Duodenal mucosa (tissue), 2 donors: ENCODE measurements around the gene NUP133.
"Not testable (repeated sequence)": the region's sequence is repeated elsewhere in the genome, so short reads cannot be mapped to it uniquely, and the experiment has no call there.

Experiments
- H3K27ac ChIP-seq: one replicate; pipeline ENCODE4 v1.7.0; 2013; ENCODE audit warnings: low read depth, low read length
- H3K27me3 ChIP-seq, 2 donors: one replicate each; pipeline ENCODE4 v1.7.0; 2013; ENCODE audit warnings: low read length in 2 of 2, control low read depth in 1 of 2; ENCODE audit not compliant: insufficient read depth in 2 of 2, control insufficient read depth in 1 of 2
- H3K36me3 ChIP-seq, 2 donors: one replicate each; pipeline ENCODE4 v1.7.0; 2013; ENCODE audit warnings: low read length in 2 of 2, control low read depth in 1 of 2; ENCODE audit not compliant: insufficient read depth in 2 of 2, control insufficient read depth in 1 of 2
- H3K4me1 ChIP-seq, 2 donors: one replicate each; pipeline ENCODE4 v1.7.0; 2013; ENCODE audit warnings: low read length in 2 of 2, control low read depth in 1 of 2; ENCODE audit not compliant: insufficient read depth in 2 of 2, control insufficient read depth in 1 of 2
- H3K4me3 ChIP-seq, 2 donors: one replicate each; pipeline ENCODE4 v1.7.0; 2013; ENCODE audit warnings: low read length in 2 of 2, low read depth in 1 of 2
- H3K9ac ChIP-seq, 2 donors: one replicate each; pipeline ENCODE4 v1.7.0; 2013; ENCODE audit warnings: low read length in 2 of 2, low read depth in 1 of 2
- H3K9me3 ChIP-seq, 2 donors: one replicate each; pipeline ENCODE4 v1.7.0; 2013; ENCODE audit warnings: low read length in 2 of 2, control low read depth in 1 of 2; ENCODE audit not compliant: control insufficient read depth in 1 of 2

Gene NUP133

DNA sequence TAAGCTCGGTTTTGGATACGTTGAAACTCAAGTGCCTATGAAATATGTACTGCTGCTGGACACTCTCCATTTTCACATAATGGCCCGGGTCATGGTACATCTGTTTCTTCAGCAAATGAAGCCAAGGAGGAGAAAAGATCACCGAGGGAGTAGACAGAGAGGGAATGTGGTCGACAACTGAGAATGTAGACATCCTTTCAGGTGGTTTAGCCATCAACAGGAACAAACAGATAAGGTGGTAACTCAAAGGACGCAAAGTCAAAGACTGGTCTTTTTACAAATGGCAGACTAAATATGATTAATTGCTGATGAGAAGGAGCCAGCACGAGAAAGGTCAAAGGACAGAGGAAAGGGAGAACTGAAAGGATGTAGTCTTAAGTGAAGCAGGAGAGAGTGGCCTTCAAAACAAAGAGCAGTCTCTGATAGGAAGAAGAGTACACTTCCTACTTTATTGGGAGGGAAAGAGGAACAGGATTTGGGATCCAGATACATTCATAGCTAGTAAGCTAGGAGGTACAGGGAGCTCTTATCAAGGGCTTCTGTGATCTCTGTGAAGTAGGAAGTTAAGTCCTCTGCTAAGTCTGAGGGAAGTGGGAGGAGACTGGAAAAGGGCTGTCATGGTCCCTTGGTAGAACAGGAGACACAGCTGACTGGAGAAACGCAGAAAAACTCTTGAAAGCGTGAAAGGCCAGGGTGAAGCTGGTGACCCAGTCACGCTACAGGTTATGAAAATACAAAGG, 28.3 kb downstream of the NUP133 start:
- H3K36me3 ChIP-seq = peaks cover 16 to 57% of the 10 kb centered on the region in 2 donors
- H3K27me3 ChIP-seq = no peaks in the 10 kb centered on the region
- no peaks in the 10 kb centered on the region for H3K9me3 ChIP-seq
- H3K4me3 ChIP-seq = no peak overlapping the region
- no peak overlapping the region for H3K27ac ChIP-seq
- no peak overlapping the region for H3K9ac ChIP-seq
- no peaks in the 10 kb centered on the region for H3K4me1 ChIP-seq

DNA sequence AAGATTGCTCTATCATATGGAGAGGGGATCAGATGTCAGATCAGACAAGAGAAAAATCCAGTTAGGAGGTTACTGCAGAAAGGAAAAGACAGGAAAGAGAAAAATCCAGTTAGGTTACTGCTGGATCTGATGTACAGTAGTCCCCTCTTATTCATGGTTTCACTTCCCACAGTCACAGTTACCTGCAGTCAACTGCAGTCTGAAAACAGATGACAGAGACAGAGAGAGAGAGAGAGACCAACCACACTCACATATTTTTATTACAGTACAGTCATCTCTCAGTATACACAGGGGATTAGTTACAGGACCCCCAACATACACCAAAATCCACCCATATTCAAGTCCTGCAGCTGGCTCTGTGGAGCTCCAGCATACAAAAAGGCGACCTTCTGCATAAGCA, 29.3 kb downstream of the NUP133 start:
- H3K4me3 ChIP-seq = no peak overlapping the region
- no peak overlapping the region for H3K27ac ChIP-seq
- H3K36me3 ChIP-seq = peaks cover 22 to 60% of the 10 kb centered on the region in 2 donors
- no peaks in the 10 kb centered on the region for H3K9me3 ChIP-seq
- no peaks in the 10 kb centered on the region for H3K27me3 ChIP-seq
- H3K9ac ChIP-seq = no peak overlapping the region
- no peaks in the 10 kb centered on the region for H3K4me1 ChIP-seq

DNA sequence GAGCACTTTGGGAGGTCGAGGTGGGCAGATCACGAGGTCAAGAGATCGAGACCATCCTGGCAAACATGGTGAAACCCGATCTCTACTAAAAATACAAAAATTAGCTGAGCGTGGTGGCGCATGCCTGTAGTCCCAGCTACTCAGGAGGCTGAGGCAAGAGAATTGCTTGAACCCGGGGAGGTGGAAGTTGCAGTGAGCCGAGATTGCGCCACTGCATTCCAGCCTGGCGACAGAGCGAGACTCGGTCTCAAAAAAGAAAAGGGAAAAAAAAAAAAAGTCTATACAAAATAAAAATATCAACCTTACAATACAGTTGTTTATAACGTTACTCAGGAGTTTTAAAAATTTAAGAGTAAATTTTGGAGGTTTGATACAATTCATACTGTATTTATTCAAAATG, 32.3 kb downstream of the NUP133 start:
- H3K4me3 ChIP-seq, H3K27me3 ChIP-seq, H3K27ac ChIP-seq, H3K9ac ChIP-seq, H3K9me3 ChIP-seq, H3K4me1 ChIP-seq: not testable (repeated sequence)
- peaks cover 12 to 55% of the 10 kb centered on the region in 2 donors for H3K36me3 ChIP-seq

GRCh38 chr1:229474509-229474908, 33.6 kb downstream of the NUP133 start:
- Histone ChIP-seq H3K27me3 (no peaks in the 10 kb centered on the region), H3K27ac (no peak overlapping the region), H3K4me3 (no peak overlapping the region), H3K36me3 (peaks cover 12 to 63% of the 10 kb centered on the region in 2 donors), H3K4me1 (no peaks in the 10 kb centered on the region), H3K9me3 (no peaks in the 10 kb centered on the region), H3K9ac (no peak overlapping the region)

DNA sequence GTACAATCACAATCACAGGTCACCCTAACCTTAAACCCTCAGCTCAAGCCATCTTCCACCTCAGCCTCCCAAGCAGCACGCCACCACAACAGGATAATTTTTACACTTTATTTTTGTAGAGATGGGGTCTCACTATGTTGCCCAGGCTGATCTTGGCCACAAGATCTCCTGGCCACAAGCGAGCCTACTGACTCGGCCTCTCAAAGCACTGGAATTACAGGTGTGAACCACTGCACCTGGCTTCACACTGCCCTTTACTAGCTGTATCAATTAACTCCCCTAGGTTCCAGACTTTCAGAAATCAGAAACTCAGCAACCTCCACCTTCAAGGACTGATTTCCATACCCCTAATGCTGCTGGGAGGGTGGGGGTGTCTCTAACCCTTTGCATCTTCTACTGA, 37.0 kb downstream of the NUP133 start:
- Histone ChIP-seq H3K4me3 (no peak overlapping the region), H3K36me3 (peaks cover 26 to 64% of the 10 kb centered on the region in 2 donors), H3K4me1 (no peaks in the 10 kb centered on the region), H3K27me3 (no peaks in the 10 kb centered on the region), H3K9me3 (no peaks in the 10 kb centered on the region), H3K27ac (no peak overlapping the region), H3K9ac (no peak overlapping the region)

GRCh38 chr1:229470406-229471043, 37.6 kb downstream of the NUP133 start:
- Histone ChIP-seq H3K36me3 (peaks cover 28 to 65% of the 10 kb centered on the region in 2 donors), H3K4me3 (no peak overlapping the region), H3K27me3 (no peaks in the 10 kb centered on the region), H3K27ac (no peak overlapping the region), H3K9me3 (no peaks in the 10 kb centered on the region), H3K4me1 (no peaks in the 10 kb centered on the region), H3K9ac (no peak overlapping the region)

DNA sequence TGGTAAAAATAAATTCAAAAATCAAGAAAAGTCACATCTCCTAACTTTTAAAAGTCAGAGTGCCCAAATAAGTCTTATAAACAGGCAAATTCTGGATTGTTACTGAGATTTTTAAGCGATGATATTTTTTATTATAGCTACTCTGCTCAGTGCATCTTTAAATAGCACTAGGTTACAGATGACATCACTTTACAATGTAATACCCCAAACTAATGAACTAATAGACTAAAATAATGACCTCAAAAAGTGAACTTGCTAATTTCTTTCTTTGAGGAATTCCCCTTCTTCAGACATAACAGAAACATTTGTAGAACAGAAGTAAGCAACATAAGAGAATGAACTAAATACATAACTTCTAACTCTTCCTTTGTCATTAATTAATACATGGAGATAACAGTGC, 41.3 kb downstream of the NUP133 start:
- H3K36me3 ChIP-seq = peaks cover 41 to 74% of the 10 kb centered on the region in 2 donors
- no peak overlapping the region for H3K27ac ChIP-seq
- no peaks in the 10 kb centered on the region for H3K9me3 ChIP-seq
- H3K9ac ChIP-seq = no peak overlapping the region
- H3K4me3 ChIP-seq = no peak overlapping the region
- H3K27me3 ChIP-seq = no peaks in the 10 kb centered on the region
- no peaks in the 10 kb centered on the region for H3K4me1 ChIP-seq

DNA sequence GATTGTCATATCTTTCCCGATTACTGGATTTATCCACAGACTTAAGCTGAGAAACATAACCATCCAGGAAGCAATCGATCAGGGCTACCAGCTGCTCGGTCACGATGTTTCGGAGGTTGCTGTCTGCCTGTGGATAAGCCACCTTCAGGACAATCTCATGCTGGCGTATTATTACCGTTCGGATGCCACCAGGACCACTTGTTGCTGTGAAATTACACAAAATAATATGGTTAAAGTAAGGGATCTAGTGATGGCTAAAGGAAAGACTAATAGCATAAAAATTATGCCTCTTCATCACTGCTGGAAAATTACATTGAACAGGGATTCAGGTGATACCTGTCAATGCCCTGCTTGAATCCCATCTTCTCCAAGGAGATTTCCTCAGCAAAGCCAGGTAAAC, 43.5 kb downstream of the NUP133 start:
- H3K36me3 ChIP-seq = peaks cover 41 to 72% of the 10 kb centered on the region in 2 donors
- no peaks in the 10 kb centered on the region for H3K27me3 ChIP-seq
- H3K27ac ChIP-seq = no peak overlapping the region
- no peak overlapping the region for H3K4me3 ChIP-seq
- H3K9me3 ChIP-seq = no peaks in the 10 kb centered on the region
- H3K9ac ChIP-seq = no peak overlapping the region
- H3K4me1 ChIP-seq = no peaks in the 10 kb centered on the region

- Histone ChIP-seq H3K27me3 (no peaks in the 10 kb centered on the region), H3K36me3 (peaks cover 29 to 72% of the 10 kb centered on the region in 2 donors), H3K4me3 (no peak overlapping the region), H3K9ac (no peak overlapping the region), H3K27ac (no peak overlapping the region), H3K9me3 (no peaks in the 10 kb centered on the region), H3K4me1 (no peaks in the 10 kb centered on the region)
Observed at GRCh38 chr1:229461032-229461668, 47.0 kb downstream of the NUP133 start.

DNA sequence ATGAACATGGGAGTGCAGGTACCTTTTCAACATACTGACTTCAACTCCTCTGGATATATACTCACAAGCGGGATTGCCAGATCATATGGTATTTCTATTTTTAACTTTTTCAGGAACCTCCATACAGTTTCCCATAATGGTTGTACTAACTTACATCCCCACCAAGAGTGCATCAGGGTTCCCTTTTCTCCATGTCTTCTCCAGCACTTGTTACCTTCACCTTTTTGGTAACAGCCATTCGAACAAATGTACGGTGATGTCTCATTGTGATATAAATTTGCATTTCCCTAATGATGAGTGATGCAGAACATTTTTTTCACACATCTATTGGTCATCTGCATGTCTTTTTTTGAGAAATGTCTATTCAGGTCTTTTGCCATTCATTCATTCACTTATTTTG, 48.3 kb downstream of the NUP133 start:
- Histone ChIP-seq H3K4me1 (no peaks in the 10 kb centered on the region), H3K9me3 (no peaks in the 10 kb centered on the region), H3K9ac (no peak overlapping the region), H3K27me3 (no peaks in the 10 kb centered on the region), H3K36me3 (peaks cover 19 to 66% of the 10 kb centered on the region in 2 donors), H3K4me3 (no peak overlapping the region), H3K27ac (no peak overlapping the region)
